T-helper 2 cell treated with Interferon-gamma antibody and Interleukin-4, amounts not matched to agents 5 μg/mL and 100 μg/mL, for 36 hours (primary cell): ENCODE results near the gene TRIM26.
A peak's percentile ranks its signal among the peaks of the same experiment; 100 is the strongest.
"Not testable (repeated sequence)": the region's sequence is repeated elsewhere in the genome, so short reads cannot be mapped to it uniquely, and the experiment has no call there.

ENCODE experiments used
- DNase-seq: peaks from one replicate; pipeline ENCODE4 v3.0.0; 2021; ENCODE audit warnings: low spot score
- H3K27ac Mint-ChIP-seq: one replicate; pipeline ENCODE4 v1.8.0; 2021; ENCODE audit warnings: mild to moderate bottlenecking, mixed read lengths
- H3K27me3 Mint-ChIP-seq: one replicate; pipeline ENCODE4 v1.8.0; 2021; ENCODE audit warnings: low read depth, mixed read lengths
- H3K36me3 Mint-ChIP-seq: one replicate; pipeline ENCODE4 v1.8.0; 2021; ENCODE audit warnings: low read depth, mixed read lengths
- H3K4me1 Mint-ChIP-seq: one replicate; pipeline ENCODE4 v1.8.0; 2021; ENCODE audit warnings: low read depth, mixed read lengths
- H3K4me3 Mint-ChIP-seq: one replicate; pipeline ENCODE4 v1.8.0; 2022; ENCODE audit warnings: mild to moderate bottlenecking, moderate library complexity, mixed read lengths
- H3K9me3 Mint-ChIP-seq: one replicate; pipeline ENCODE4 v1.8.0; 2021; ENCODE audit warnings: mixed read lengths

TRIM26 gene

DNA sequence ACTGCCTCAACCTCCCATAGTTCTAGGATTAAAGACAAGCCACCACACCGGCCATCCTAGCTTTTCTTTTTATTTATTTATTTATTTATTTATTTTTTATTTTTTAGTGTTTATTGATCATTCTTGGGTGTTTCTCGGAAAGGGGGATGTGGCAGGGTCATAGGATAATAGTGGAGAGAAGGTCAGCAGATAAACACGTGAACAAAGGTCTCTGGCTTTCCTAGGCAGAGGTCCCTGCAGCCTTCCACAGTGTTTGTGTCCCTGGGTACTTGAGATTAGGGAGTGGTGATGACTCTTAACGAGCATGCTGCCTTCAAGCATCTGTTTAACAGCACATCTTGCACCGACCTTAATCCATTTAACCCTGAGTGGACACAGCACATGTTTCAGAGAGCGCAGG is 8.2 kb upstream of the TRIM26 start:
- not testable (repeated sequence) for DNase-seq, H3K4me3 Mint-ChIP-seq, H3K36me3 Mint-ChIP-seq, H3K27ac Mint-ChIP-seq, H3K4me1 Mint-ChIP-seq, H3K27me3 Mint-ChIP-seq
- H3K9me3 Mint-ChIP-seq = peaks cover 31% of the 10 kb centered on the region

GRCh38 chr6:30219244-30219643 is 6.0 kb upstream of the TRIM26 start:
- peaks cover 19% of the 10 kb centered on the region for H3K9me3 Mint-ChIP-seq
- no peak overlapping the region for H3K27ac Mint-ChIP-seq
- peaks cover 16% of the 10 kb centered on the region for H3K4me1 Mint-ChIP-seq
- no peaks in the 10 kb centered on the region for H3K27me3 Mint-ChIP-seq
- H3K36me3 Mint-ChIP-seq = peaks cover 3% of the 10 kb centered on the region
- no peak overlapping the region for H3K4me3 Mint-ChIP-seq
- peak; percentile 43 for DNase-seq

DNA sequence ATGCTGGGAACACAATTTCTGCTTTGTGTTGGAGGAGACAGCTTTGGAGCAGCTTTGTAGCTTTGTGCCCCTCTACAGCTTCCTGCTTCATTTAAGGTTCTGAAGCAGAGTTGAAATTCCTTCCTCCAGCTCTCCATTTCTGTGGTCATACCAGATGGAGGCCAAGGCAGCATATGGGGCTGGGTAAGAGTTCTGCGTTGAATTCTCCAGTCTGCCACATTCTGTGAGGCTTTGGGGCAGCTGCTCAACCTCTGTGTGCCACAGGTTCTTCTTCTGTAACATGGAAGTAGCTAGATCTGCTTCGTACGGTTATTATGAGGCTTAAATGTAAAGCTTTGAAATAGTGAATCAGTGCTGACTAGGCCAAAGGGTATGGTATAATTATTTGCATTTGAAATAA is 2.9 kb upstream of the TRIM26 start:
- Mint-ChIP-seq H3K36me3 (peaks cover 7% of the 10 kb centered on the region), H3K27me3 (no peaks in the 10 kb centered on the region), H3K4me3 (no peak overlapping the region), H3K9me3 (no peaks in the 10 kb centered on the region), H3K4me1 (peaks cover 30% of the 10 kb centered on the region), H3K27ac (no peak overlapping the region)
- no peak for DNase-seq

GRCh38 chr6:30214657-30214982 is 1.4 kb upstream of the TRIM26 start:
- H3K4me1 Mint-ChIP-seq = peaks cover 41% of the 10 kb centered on the region

GRCh38 chr6:30213957-30214656 is 901 bp upstream of the TRIM26 start:
- H3K36me3 Mint-ChIP-seq = peaks cover 17% of the 10 kb centered on the region
- H3K9me3 Mint-ChIP-seq = no peaks in the 10 kb centered on the region
- H3K4me3 Mint-ChIP-seq = peak overlapping the region; percentile 96
- DNase-seq = peak; percentile 82
- H3K27ac Mint-ChIP-seq = peak overlapping the region; percentile 98
- peaks cover 35% of the 10 kb centered on the region for H3K4me1 Mint-ChIP-seq
- H3K27me3 Mint-ChIP-seq = no peaks in the 10 kb centered on the region

More at GRCh38 chr6:30214657-30214982, 1.4 kb upstream of the TRIM26 start:
- DNase-seq = no peak
- Mint-ChIP-seq H3K36me3 (peaks cover 17% of the 10 kb centered on the region), H3K4me3 (peak overlapping the region; percentile 96), H3K9me3 (no peaks in the 10 kb centered on the region), H3K27ac (peak overlapping the region; percentile 98), H3K27me3 (no peaks in the 10 kb centered on the region)

- Mint-ChIP-seq H3K9me3 (no peaks in the 10 kb centered on the region), H3K4me3 (peak overlapping the region; percentile 96), H3K36me3 (peaks cover 22% of the 10 kb centered on the region), H3K27me3 (no peaks in the 10 kb centered on the region), H3K27ac (peak overlapping the region; percentile 98), H3K4me1 (peaks cover 37% of the 10 kb centered on the region)
- no peak for DNase-seq
Observed at GRCh38 chr6:30213667-30213956, 406 bp upstream of the TRIM26 start.

- Mint-ChIP-seq H3K27ac (peak overlapping the region; percentile 98), H3K4me3 (peak overlapping the region; percentile 96), H3K9me3 (no peaks in the 10 kb centered on the region), H3K27me3 (no peaks in the 10 kb centered on the region), H3K36me3 (peaks cover 25% of the 10 kb centered on the region), H3K4me1 (peaks cover 49% of the 10 kb centered on the region)
- no peak for DNase-seq
Observed at GRCh38 chr6:30211899-30212298, 1.3 kb downstream of the TRIM26 start.

GRCh38 chr6:30211306-30211705 is 1.9 kb downstream of the TRIM26 start:
- Mint-ChIP-seq H3K4me1 (peaks cover 52% of the 10 kb centered on the region), H3K36me3 (peaks cover 27% of the 10 kb centered on the region), H3K9me3 (no peaks in the 10 kb centered on the region), H3K27me3 (no peaks in the 10 kb centered on the region), H3K27ac (no peak overlapping the region), H3K4me3 (peak overlapping the region; percentile 96)
- no peak for DNase-seq

- Mint-ChIP-seq H3K4me3 (no peak overlapping the region), H3K27ac (peak overlapping the region; percentile 56), H3K9me3 (no peaks in the 10 kb centered on the region), H3K36me3 (peaks cover 31% of the 10 kb centered on the region), H3K4me1 (peaks cover 43% of the 10 kb centered on the region), H3K27me3 (no peaks in the 10 kb centered on the region)
- DNase-seq = no peak
Observed at GRCh38 chr6:30207619-30208295, 5.4 kb downstream of the TRIM26 start.

GRCh38 chr6:30206799-30207618 is 6.2 kb downstream of the TRIM26 start:
- H3K36me3 Mint-ChIP-seq = peaks cover 30% of the 10 kb centered on the region
- no peak overlapping the region for H3K4me3 Mint-ChIP-seq
- H3K27ac Mint-ChIP-seq = no peak overlapping the region
- peaks cover 44% of the 10 kb centered on the region for H3K4me1 Mint-ChIP-seq
- DNase-seq = no peak
- H3K27me3 Mint-ChIP-seq = no peaks in the 10 kb centered on the region
- H3K9me3 Mint-ChIP-seq = no peaks in the 10 kb centered on the region

GRCh38 chr6:30206152-30206551 is 7.1 kb downstream of the TRIM26 start:
- H3K9me3 Mint-ChIP-seq = no peaks in the 10 kb centered on the region
- no peaks in the 10 kb centered on the region for H3K27me3 Mint-ChIP-seq
- no peak overlapping the region for H3K27ac Mint-ChIP-seq
- H3K4me3 Mint-ChIP-seq = no peak overlapping the region
- H3K4me1 Mint-ChIP-seq = peaks cover 42% of the 10 kb centered on the region
- peaks cover 24% of the 10 kb centered on the region for H3K36me3 Mint-ChIP-seq
- no peak for DNase-seq

GRCh38 chr6:30204116-30204515 is 9.1 kb downstream of the TRIM26 start:
- no peak for DNase-seq
- H3K4me1 Mint-ChIP-seq = peaks cover 36% of the 10 kb centered on the region
- H3K27me3 Mint-ChIP-seq = no peaks in the 10 kb centered on the region
- no peak overlapping the region for H3K4me3 Mint-ChIP-seq
- no peak overlapping the region for H3K27ac Mint-ChIP-seq
- peaks cover 26% of the 10 kb centered on the region for H3K36me3 Mint-ChIP-seq
- no peaks in the 10 kb centered on the region for H3K9me3 Mint-ChIP-seq

DNA sequence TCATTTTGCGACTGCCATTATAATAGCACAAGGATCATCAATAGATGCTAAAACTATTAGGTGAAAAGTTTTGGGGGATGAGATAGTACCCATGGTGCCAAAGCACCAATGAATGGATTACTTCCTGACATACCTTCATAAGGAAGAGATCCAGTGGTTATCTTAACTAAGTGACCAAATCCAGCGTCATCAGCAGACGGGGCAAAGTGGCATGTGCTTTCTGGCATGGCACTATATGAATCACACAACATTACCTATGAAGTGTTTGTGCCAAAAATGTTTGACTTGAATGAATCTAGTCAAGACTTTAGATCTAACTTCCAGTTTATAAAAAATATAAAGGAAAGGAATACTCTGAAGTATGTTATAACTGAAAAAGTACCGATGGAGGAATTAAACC is 10.8 kb downstream of the TRIM26 start:
- Mint-ChIP-seq H3K4me3 (no peak overlapping the region), H3K36me3 (peaks cover 29% of the 10 kb centered on the region), H3K27ac (no peak overlapping the region), H3K4me1 (peaks cover 22% of the 10 kb centered on the region), H3K27me3 (no peaks in the 10 kb centered on the region), H3K9me3 (no peaks in the 10 kb centered on the region)
- DNase-seq = no peak

DNA sequence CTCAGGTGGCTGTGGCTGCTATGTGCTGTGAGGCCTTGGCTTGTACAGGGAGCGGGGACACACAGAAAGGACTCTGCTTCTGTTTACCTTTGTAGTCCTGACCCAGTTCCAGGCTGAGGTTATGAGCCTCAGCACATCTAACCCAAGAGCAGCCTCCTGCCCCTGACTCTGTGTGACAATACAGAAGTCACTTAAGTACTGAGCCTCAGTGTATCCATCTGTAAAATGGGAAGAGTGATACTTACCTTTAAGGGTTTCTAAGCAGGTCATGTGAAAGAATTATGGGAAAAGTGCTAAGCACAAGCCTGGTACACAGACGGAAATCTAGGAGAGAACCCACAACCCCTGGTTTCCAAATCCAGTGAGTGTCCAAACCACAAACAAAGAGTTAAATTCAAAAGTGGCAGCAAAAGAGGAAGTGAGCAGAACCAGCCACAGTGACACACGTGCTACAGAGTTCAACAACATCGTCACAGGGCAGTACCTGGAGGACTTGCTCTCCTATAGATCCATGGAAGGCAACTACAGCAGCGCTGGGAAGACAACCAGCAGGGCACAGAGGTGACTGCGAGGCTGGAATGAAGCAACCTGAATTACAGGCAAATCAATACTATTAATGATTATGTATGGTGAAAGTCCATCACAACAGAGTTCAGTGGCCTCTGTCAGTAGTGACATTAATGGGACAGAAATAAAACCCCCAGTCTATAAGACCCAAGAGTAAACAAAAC is 12.5 kb downstream of the TRIM26 start:
- H3K4me1 Mint-ChIP-seq = peaks cover 21% of the 10 kb centered on the region
- no peaks in the 10 kb centered on the region for H3K27me3 Mint-ChIP-seq
- H3K27ac Mint-ChIP-seq = peak overlapping the region; percentile 19
- H3K36me3 Mint-ChIP-seq = peaks cover 35% of the 10 kb centered on the region
- H3K4me3 Mint-ChIP-seq = no peak overlapping the region
- no peaks in the 10 kb centered on the region for H3K9me3 Mint-ChIP-seq
- DNase-seq = no peak
